ENCODE results near the gene GPR108. TPM values are rescaled to one million over a fixed set of nuclear protein-coding genes. Genes with fewer than 3 reads are reported as not detected.
"Not testable (repeated sequence)": the region's sequence is repeated elsewhere in the genome, so short reads cannot be mapped to it uniquely, and the experiment has no call there.

The GPR108 gene
- total and polyA plus RNA-seq, 12 donors, result 61.8 to 193 (median 123) TPM

DNA sequence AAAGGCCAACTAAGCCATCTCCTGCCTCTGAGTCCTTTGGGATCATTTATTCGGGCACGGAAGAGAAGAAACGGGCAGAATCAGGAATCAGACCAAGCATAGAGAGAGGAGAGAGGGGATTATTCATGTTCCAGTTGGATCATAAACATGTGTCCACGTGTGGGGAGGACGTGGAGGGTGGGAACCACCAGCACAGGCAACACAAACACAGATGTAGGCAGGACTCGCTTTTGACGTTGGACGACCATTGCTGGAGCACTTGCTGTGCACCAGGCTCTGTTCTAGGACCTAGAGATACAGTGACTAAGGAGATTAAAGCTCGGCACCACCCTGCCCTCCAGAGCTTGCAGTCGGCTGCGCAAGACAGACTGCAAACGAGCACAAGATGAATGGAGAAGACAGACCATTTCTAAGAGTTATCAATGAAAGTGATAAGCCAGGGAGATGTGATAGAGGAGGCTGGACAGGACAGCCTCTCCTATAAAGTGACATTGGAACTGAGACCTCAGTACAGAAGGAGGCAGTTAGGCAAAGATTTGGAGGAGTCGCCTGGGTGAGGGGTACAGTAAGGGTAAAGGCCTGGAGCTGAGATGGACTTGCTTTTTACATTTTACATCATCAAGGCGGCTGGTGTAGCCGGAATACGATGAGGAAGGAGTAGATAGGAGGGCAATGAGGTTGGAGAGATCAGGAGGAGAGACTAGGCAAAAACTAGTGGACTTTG lies 29.1 kb upstream of the GPR108 start:
- intact Hi-C loops (cut with DNase I), result no loop called here
- TF ChIP-seq, protein P1, sequence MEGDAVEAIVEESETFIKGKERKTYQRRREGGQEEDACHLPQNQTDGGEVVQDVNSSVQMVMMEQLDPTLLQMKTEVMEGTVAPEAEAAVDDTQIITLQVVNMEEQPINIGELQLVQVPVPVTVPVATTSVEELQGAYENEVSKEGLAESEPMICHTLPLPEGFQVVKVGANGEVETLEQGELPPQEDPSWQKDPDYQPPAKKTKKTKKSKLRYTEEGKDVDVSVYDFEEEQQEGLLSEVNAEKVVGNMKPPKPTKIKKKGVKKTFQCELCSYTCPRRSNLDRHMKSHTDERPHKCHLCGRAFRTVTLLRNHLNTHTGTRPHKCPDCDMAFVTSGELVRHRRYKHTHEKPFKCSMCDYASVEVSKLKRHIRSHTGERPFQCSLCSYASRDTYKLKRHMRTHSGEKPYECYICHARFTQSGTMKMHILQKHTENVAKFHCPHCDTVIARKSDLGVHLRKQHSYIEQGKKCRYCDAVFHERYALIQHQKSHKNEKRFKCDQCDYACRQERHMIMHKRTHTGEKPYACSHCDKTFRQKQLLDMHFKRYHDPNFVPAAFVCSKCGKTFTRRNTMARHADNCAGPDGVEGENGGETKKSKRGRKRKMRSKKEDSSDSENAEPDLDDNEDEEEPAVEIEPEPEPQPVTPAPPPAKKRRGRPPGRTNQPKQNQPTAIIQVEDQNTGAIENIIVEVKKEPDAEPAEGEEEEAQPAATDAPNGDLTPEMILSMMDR (IDR thresholded peaks at IDR 0.05), result no peak
- TF ChIP-seq POLR2A (IDR thresholded peaks at IDR 0.05), result no peak
- 29 to 47% (median 39%) methylated on average over 16 of the region's 16 CpGs for WGBS, 4 donors
- H3K9me3 ChIP-seq (replicated peaks in 1 of 3), result no peaks in the 10 kb centered on the region
- H3K4me3 ChIP-seq, result peak overlapping the region in 1 of 4 donors; percentile 11
- no peak overlapping the region for H3K27ac ChIP-seq
- peaks cover 6 to 11% of the 10 kb centered on the region in 2 donors for H3K4me1 ChIP-seq (replicated peaks in 1 of 2)
- H3K27me3 ChIP-seq, result no peaks in the 10 kb centered on the region
- no peaks in the 10 kb centered on the region for H3K36me3 ChIP-seq (replicated peaks in 1 of 2)
- DNase-seq, result no peak

DNA sequence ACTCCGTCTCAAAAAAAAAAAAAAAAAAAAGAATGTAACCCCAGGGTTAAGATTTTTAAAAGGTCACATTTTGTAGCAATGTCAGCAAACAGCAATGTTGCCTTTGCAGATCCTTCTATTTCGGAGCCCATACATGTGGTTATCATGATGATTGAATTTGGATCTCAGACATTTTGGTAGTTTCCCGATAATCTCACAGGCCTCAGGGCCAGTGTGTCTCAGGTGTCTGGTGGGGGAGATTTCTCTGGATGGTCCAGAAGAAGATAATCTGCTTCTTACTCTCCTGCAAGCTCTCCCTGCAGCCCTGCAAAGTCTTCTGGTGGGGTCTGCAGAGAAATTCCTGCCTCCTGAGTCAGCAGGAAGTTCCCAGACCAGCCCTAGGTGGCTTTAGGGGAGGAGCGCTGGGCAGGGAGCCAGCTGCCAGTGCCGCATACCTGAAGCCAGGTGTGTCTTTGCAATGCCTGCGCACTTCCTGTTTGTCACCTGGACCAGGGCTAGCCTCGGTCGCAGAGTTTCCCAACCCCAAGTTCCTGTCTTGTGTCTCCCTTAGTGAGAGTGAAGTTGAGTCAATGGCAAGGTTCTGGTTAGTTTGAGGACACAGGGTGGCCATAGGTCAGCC lies 28.5 kb upstream of the GPR108 start:
- H3K36me3 ChIP-seq (replicated peaks in 1 of 2), result no peaks in the 10 kb centered on the region
- H3K4me1 ChIP-seq (replicated peaks in 1 of 2), result peaks cover 6 to 11% of the 10 kb centered on the region in 2 donors
- 51 to 74% (median 52%) methylated on average over 3 to 8 of the region's 8 CpGs for WGBS, 4 donors
- no peaks in the 10 kb centered on the region for H3K9me3 ChIP-seq (replicated peaks in 1 of 3)
- DNase-seq, result no peak
- TF ChIP-seq, protein P1 (IDR thresholded peaks at IDR 0.05), result no peak
- TF ChIP-seq POLR2A (IDR thresholded peaks at IDR 0.05), result no peak
- intact Hi-C loops (cut with DNase I), result no loop called here
- H3K4me3 ChIP-seq, result no peak overlapping the region
- no peak overlapping the region for H3K27ac ChIP-seq
- H3K27me3 ChIP-seq, result no peaks in the 10 kb centered on the region

DNA sequence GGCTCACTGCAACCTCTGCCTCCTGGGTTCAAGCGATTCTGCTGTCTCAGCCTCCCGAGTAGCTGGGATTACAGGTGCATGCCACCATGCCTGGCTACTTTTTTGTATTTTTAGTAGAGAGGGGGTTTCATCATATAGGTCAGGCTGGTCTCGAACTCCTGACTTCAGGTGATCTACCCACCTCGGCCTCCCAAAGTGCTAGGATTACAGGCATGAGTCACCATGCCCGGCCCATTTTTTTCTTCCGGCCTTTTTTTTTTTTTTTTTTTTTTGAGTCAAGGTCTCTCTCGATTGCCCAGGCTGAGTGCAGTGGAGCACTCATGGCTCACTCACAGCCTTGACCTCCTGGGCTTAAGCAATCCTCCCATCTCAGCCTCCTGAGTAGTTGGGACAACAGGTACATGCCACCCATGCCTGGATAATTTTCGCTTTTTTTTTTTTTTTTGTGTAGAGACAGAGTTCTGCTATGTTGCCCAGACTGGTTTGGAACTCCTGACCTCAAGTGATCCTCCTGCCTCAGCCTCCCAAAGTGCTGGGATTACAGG lies 24.9 kb upstream of the GPR108 start:
- peak in 1 of 7 donors; percentile 23 for DNase-seq
- H3K27ac ChIP-seq; H3K9me3 ChIP-seq (replicated peaks in 1 of 3); H3K27me3 ChIP-seq; intact Hi-C loops (cut with DNase I); H3K4me1 ChIP-seq (replicated peaks in 1 of 2); H3K4me3 ChIP-seq; H3K36me3 ChIP-seq (replicated peaks in 1 of 2): not testable (repeated sequence)
- WGBS, 4 donors, result 56 to 71% (median 65%) methylated on average over 7 to 8 of the region's 8 CpGs

DNA sequence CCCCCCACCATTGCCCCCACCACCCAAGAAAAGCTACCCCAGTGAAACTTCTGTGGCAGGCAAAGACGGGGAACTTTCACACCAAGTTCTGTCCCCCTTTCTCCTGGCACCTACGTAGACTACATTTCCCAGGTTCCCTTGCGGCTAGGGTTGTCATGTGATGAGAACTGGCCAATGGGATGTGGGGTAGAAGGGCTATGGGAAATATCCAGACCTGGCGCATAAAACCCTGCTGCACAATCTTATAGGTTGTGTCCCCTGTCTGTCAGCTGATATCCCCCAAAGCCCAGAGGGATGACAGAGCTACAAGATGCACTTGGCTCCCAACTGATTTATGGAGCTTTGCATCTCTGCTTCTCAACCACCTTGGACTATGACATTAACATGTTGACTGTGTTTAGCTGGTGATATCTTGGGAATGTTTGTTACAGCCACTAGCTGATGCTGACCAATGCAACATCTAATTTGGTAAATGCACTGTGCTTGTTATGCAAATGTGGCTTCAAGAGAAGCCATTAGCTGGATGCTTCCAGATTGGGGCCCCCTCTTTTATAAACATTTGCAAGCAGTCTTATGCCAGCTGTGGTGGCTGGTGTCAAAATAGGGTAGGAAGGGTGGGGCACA lies 23.8 kb upstream of the GPR108 start:
- H3K9me3 ChIP-seq (replicated peaks in 1 of 3), result no peaks in the 10 kb centered on the region
- no peaks in the 10 kb centered on the region for H3K4me1 ChIP-seq (replicated peaks in 1 of 2)
- H3K27me3 ChIP-seq, result no peaks in the 10 kb centered on the region
- TF ChIP-seq POLR2A (IDR thresholded peaks at IDR 0.05), result no peak
- TF ChIP-seq, protein P1 (IDR thresholded peaks at IDR 0.05), result no peak
- H3K27ac ChIP-seq, result no peak overlapping the region
- H3K4me3 ChIP-seq, result no peak overlapping the region
- WGBS, 4 donors, result 72 to 91% (median 85%) methylated on average over 2 to 4 of the region's 4 CpGs
- intact Hi-C loops (cut with DNase I), result no loop called here
- H3K36me3 ChIP-seq (replicated peaks in 1 of 2), result no peaks in the 10 kb centered on the region
- no peak for DNase-seq

Measured in adrenal gland (tissue), 12 donors.